H1 (cell line): Measurements from ENCODE around the gene SERINC1. TPM values are rescaled to one million over a fixed set of nuclear protein-coding genes. Genes with fewer than 3 reads are reported as not detected.

Experiments
- CTCF ChIA-PET: fragments of 300-600 bp; sonication (Branson Sonifier 250); formaldehyde crosslinking; loops from one replicate; lab custom pipeline; 2021; ENCODE audit not compliant: partially characterized antibody; lab: Charles Lee
- POLR2A ChIA-PET: fragments of 300-600 bp; sonication (Branson Sonifier 250); formaldehyde crosslinking; loops from one replicate; lab custom pipeline; 2021; ENCODE audit warnings: inconsistent platforms; ENCODE audit not compliant: partially characterized antibody; lab: Charles Lee
- DNase-seq, 2 experiments: peaks; one replicate each; pipeline versions ENCODE4 v3.0.0 to v3.0.0-alpha.2; 2010 to 2022; ENCODE audit warnings: low spot score in 2 of 2, low read depth in 1 of 2, mixed read lengths in 1 of 2
- FAIRE-seq: peaks from 2 replicates; lab custom pipeline; 2011; peaks lifted over from hg19 to GRCh38; lab: Jason Lieb, UNC
- H2AFZ ChIP-seq: 2 replicates; pipeline ENCODE4 v1.8.1; 2012; ENCODE audit warnings: low read length, inconsistent platforms
- H2AK5ac ChIP-seq: 2 replicates; pipeline ENCODE4 v1.6.1; 2013; ENCODE audit warnings: low read depth, low read length
- H2BK120ac ChIP-seq: replicated peaks from 2 replicates; pipeline ENCODE3; 2013; ENCODE audit warnings: low read depth, low read length, inconsistent platforms
- H2BK12ac ChIP-seq: 2 replicates; pipeline ENCODE4 v1.6.1; 2013; ENCODE audit warnings: low read depth, low read length
- H2BK15ac ChIP-seq: 2 replicates; pipeline ENCODE4 v1.6.1; 2013; ENCODE audit warnings: low read length
- H2BK20ac ChIP-seq: 2 replicates; pipeline ENCODE4 v1.6.1; 2013; ENCODE audit warnings: low read length
- H2BK5ac ChIP-seq: 2 replicates; pipeline ENCODE4 v1.6.1; 2013; ENCODE audit warnings: low read depth, low read length
- H3K14ac ChIP-seq: 2 replicates; pipeline ENCODE4 v1.6.1; 2013; ENCODE audit warnings: inconsistent platforms; ENCODE audit not compliant: insufficient read length
- H3K18ac ChIP-seq: 2 replicates; pipeline ENCODE4 v1.6.1; 2013; ENCODE audit warnings: low read length; ENCODE audit errors: extremely low read depth
- H3K23ac ChIP-seq: 2 replicates; pipeline ENCODE4 v1.6.1; 2013; ENCODE audit warnings: inconsistent platforms; ENCODE audit not compliant: insufficient read length
- H3K23me2 ChIP-seq: 2 replicates; pipeline ENCODE4 v1.6.1; 2013; ENCODE audit warnings: low read depth, low read length
- H3K27ac ChIP-seq: 2 replicates; pipeline ENCODE4 v1.6.1; 2011; ENCODE audit warnings: low read depth, low read length, inconsistent platforms
- H3K27me3 ChIP-seq, 4 experiments: replicated peaks in 1 of 4; 1 replicate in 1 of 4; 2 replicates in 3 of 4; pipeline versions ENCODE4 v1.6.1 to v1.8.1; 2011 to 2013; ENCODE audit warnings: low read length in 3 of 4, mild to moderate bottlenecking in 3 of 4, inconsistent platforms in 2 of 4, mixed read lengths in 2 of 4, moderate library complexity in 1 of 4; ENCODE audit not compliant: control insufficient read depth in 3 of 4, insufficient read depth in 3 of 4; ENCODE audit errors: extremely low read depth in 1 of 4
- H3K36me3 ChIP-seq, 4 experiments: 2 replicates each; pipeline versions ENCODE4 v1.6.1 to v1.8.1; 2011 to 2013; ENCODE audit warnings: mild to moderate bottlenecking in 4 of 4, low read length in 3 of 4, moderate library complexity in 2 of 4, control low read depth in 1 of 4, inconsistent platforms in 1 of 4; ENCODE audit not compliant: insufficient read depth in 4 of 4, control insufficient read depth in 2 of 4
- H3K4ac ChIP-seq: replicated peaks from 2 replicates; pipeline ENCODE3; 2013; ENCODE audit warnings: low read length, low read depth, mixed read lengths, inconsistent platforms; ENCODE audit not compliant: insufficient read length
- H3K4me1 ChIP-seq, 4 experiments: replicated peaks in 1 of 4; 1 replicate in 1 of 4; 2 replicates in 3 of 4; pipeline versions ENCODE4 v1.6.1 to v1.8.1; 2011 to 2013; ENCODE audit warnings: low read length in 3 of 4, inconsistent platforms in 2 of 4, mixed read lengths in 1 of 4; ENCODE audit not compliant: insufficient read depth in 4 of 4, control insufficient read depth in 3 of 4
- H3K4me2 ChIP-seq, 2 experiments: 2 replicates each; pipeline versions ENCODE4 v1.6.1 to v1.8.1; 2011 to 2013; ENCODE audit warnings: low read depth in 2 of 2, low read length in 2 of 2, control low read depth in 1 of 2, inconsistent platforms in 1 of 2, mild to moderate bottlenecking in 1 of 2; ENCODE audit not compliant: insufficient read depth in 1 of 2
- H3K4me3 ChIP-seq, 4 experiments: fragments of 200-600, 300-600 bp in 1 of 4; sonication (generic), shearing (Covaris generic), sonication (Bioruptor Twin) in 1 of 4; 2 replicates each; pipeline versions ENCODE4 v1.5.1 to v1.8.1; 2011 to 2016; ENCODE audit warnings: low read length in 4 of 4, low read depth in 3 of 4, control low read depth in 2 of 4, inconsistent platforms in 2 of 4, mild to moderate bottlenecking in 2 of 4, mixed read lengths in 1 of 4, moderate library complexity in 1 of 4; ENCODE audit not compliant: insufficient read depth in 2 of 4; ENCODE audit errors: extremely low read depth in 1 of 4
- H3K56ac ChIP-seq: replicated peaks from 2 replicates; pipeline ENCODE3; 2013; ENCODE audit warnings: low read depth, mild to moderate bottlenecking, mixed read lengths, low read length, inconsistent platforms; ENCODE audit not compliant: insufficient read length
- H3K79me1 ChIP-seq: 2 replicates; pipeline ENCODE4 v1.6.1; 2013; ENCODE audit warnings: low read depth, low read length, control low read depth
- H3K79me2 ChIP-seq, 2 experiments: 2 replicates each; pipeline versions ENCODE4 v1.6.1 to v1.8.1; 2012 to 2013; ENCODE audit warnings: low read length in 2 of 2, mild to moderate bottlenecking in 2 of 2, inconsistent platforms in 1 of 2; ENCODE audit not compliant: insufficient read depth in 2 of 2, control insufficient read depth in 1 of 2
- H3K9ac ChIP-seq, 4 experiments: replicated peaks in 1 of 4; 1 replicate in 1 of 4; 2 replicates in 3 of 4; pipeline versions ENCODE4 v1.6.1 to v1.8.1; 2011 to 2013; ENCODE audit warnings: low read depth in 3 of 4, low read length in 3 of 4, control low read depth in 2 of 4, mild to moderate bottlenecking in 2 of 4, moderate library complexity in 2 of 4, inconsistent platforms in 1 of 4; ENCODE audit errors: extremely low read depth in 1 of 4
- H3K9me3 ChIP-seq, 2 experiments: 2 replicates each; pipeline versions ENCODE4 v1.6.1 to v1.8.1; 2012 to 2013; ENCODE audit warnings: mild to moderate bottlenecking in 2 of 2, moderate library complexity in 2 of 2, control low read depth in 1 of 2, inconsistent platforms in 1 of 2, low read depth in 1 of 2, low read length in 1 of 2, mixed read lengths in 1 of 2; ENCODE audit not compliant: insufficient read depth in 2 of 2
- H4K20me1 ChIP-seq, 2 experiments: replicated peaks in 1 of 2; 2 replicates each; pipeline versions ENCODE3 to v1.8.1; 2011 to 2013; ENCODE audit warnings: inconsistent platforms in 2 of 2, low read length in 2 of 2, mild to moderate bottlenecking in 1 of 2; ENCODE audit not compliant: insufficient read depth in 2 of 2, control insufficient read depth in 1 of 2
- H4K5ac ChIP-seq: 2 replicates; pipeline ENCODE4 v1.6.1; 2013; ENCODE audit warnings: low read length, low read depth, mixed read lengths, inconsistent platforms; ENCODE audit not compliant: insufficient read length
- H4K8ac ChIP-seq: 2 replicates; pipeline ENCODE4 v1.8.0; 2013; ENCODE audit warnings: mild to moderate bottlenecking, moderate library complexity, low read length, inconsistent platforms; ENCODE audit not compliant: insufficient read depth; ENCODE audit errors: extremely low read depth
- H4K91ac ChIP-seq: replicated peaks from 2 replicates; pipeline ENCODE3; 2013; ENCODE audit warnings: low read length, mixed read lengths, inconsistent platforms; ENCODE audit not compliant: insufficient read length
- SIN3A ChIP-seq, 2 experiments: IDR thresholded peaks in 1 of 2; conservative IDR thresholded peaks in 1 of 2; 2 replicates each; pipeline ENCODE4 v1.6.1; 2011 to 2012; ENCODE audit warnings: low read length in 2 of 2, improper control_type of control experiment in 1 of 2, low read depth in 1 of 2, mild to moderate bottlenecking in 1 of 2
- WGBS, 2 experiments: shearing (Covaris generic) in 1 of 2; methylation state at CpG; one replicate each; pipeline versions ENCODE4 v1.1.6 to v1.1.7; 2013 to 2015; ENCODE audit warnings: low lambda C conversion rate in 2 of 2, mixed read lengths in 2 of 2, inconsistent platforms in 1 of 2, low coverage in 1 of 2, missing lambda C conversion rate in 1 of 2; ENCODE audit not compliant: insufficient replicate concordance in 2 of 2, insufficient coverage in 1 of 2, insufficient read length in 1 of 2; ENCODE audit errors: extremely low coverage in 1 of 2, missing lambda C conversion rate in 1 of 2; 5-methylcytosine and 5-hydroxymethylcytosine counted together
- polyA plus RNA-seq, 7 experiments: library from polyadenylated mRNA; depleted of rRNA in 3 of 7; stranded (reverse) in 5 of 7; unstranded in 2 of 7; fragments of >200 nt in 5 of 7; fragments of 200-250 nt in 2 of 7; gene quantifications; 1 replicate in 5 of 7; 2 replicates in 1 of 7; 4 replicates in 1 of 7; pipeline versions ENCODE4 v1.2.1 to v1.2.3, GENCODE V29; 2011 to 2013; ENCODE audit warnings: missing spikeins in 2 of 7, mixed read lengths in 2 of 7
- total RNA-seq: library from RNA; stranded (reverse); fragmentation: NEBNext Ultra II Directional; extraction: Animal tissue kit (Norgen Biotek cat#: 25700); gene quantifications from 2 replicates; pipeline ENCODE4 v1.2.1, GENCODE V29; 2021

Gene SERINC1
- total and polyA plus RNA-seq, 2 of the 8 experiments (the other 6 are each of a cell fraction or from before 2014, with no cell fraction given) = 15.4 to 38.6 TPM

DNA sequence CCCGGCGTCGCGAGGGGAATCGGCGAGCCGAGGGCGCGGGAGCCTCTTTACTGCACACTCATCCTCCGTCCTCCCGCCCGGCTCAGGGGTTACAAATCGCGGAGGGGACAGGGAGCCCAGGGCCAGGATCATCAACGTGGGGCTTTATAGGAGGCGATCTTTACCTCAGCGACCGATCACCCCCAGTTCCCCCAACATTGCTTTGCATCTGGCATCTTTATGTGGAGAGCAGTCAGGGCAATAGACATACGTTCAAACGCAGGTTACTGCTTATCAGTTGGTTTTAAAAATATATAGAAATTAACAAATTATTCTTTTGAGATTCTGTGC, 71.5 kb downstream of the SERINC1 start:
- CTCF ChIA-PET = no interaction called here
- peak overlapping the region; percentile 83 to 89 for H3K4me2 ChIP-seq
- H2BK12ac ChIP-seq = no peak overlapping the region
- FAIRE-seq (no peak), DNase-seq (no peak)
- H2BK5ac ChIP-seq = no peak overlapping the region
- no peak overlapping the region for H2AK5ac ChIP-seq
- H3K79me2 ChIP-seq = peaks cover 0 to 51% of the 10 kb centered on the region in 2 experiments; a peak in 3 of 4 replicates
- no peak overlapping the region for H2BK15ac ChIP-seq
- H3K56ac ChIP-seq = no peak overlapping the region
- 4% methylated on average over 11 of the region's 20 CpGs; no CpG with 5 or more reads in 1 of the 2 experiments for WGBS, 2 experiments
- no peak overlapping the region; the same call in 1 of the 2 replicates for H4K8ac ChIP-seq
- H3K4me1 ChIP-seq = peaks cover 0 to 4% (median 0%) of the 10 kb centered on the region in 4 experiments; a peak in 2 of 7 replicates
- H2AFZ ChIP-seq = 0 out of 2 replicates have a peak overlapping the region, but pooled peaks have one; percentile 49
- H4K5ac ChIP-seq = no peak overlapping the region
- no peak overlapping the region for H3K23ac ChIP-seq
- peak overlapping the region; percentile 85 to 99 (median 96) for H3K4me3 ChIP-seq
- peak overlapping the region; percentile 74 to 93 (median 80) for H3K9ac ChIP-seq
- H3K23me2 ChIP-seq = 0 out of 2 replicates have a peak, but pooled peaks cover 2% of the 10 kb centered on the region
- no peak overlapping the region for H2BK120ac ChIP-seq
- H4K20me1 ChIP-seq = peaks cover 7 to 8% of the 10 kb centered on the region in 2 experiments
- H3K36me3 ChIP-seq = no peaks in the 10 kb centered on the region
- no peaks in the 10 kb centered on the region for H3K9me3 ChIP-seq
- 0 out of 2 replicates have a peak overlapping the region, but pooled peaks have one; percentile 96 for H3K18ac ChIP-seq
- no peak overlapping the region for H3K14ac ChIP-seq
- H3K4ac ChIP-seq = no peak overlapping the region
- H3K27me3 ChIP-seq = peaks cover 9 to 26% (median 21%) of the 10 kb centered on the region in 4 experiments
- H3K27ac ChIP-seq = no peak overlapping the region
- H3K79me1 ChIP-seq = no peaks in the 10 kb centered on the region; the same call in 1 of the 2 replicates
- H4K91ac ChIP-seq = no peak overlapping the region
- H2BK20ac ChIP-seq = no peak overlapping the region
- POLR2A ChIA-PET = interaction anchor here (0.6 kb wide), 1 partner anchor 53 kb away, joined by 3 read pairs; no protein-coding TSS in a partner anchor
- TF ChIP-seq SIN3A (conservative IDR thresholded peaks at IDR 0.05 in 1 of 2, IDR thresholded peaks at IDR 0.05 in 1 of 2; ENCODE audit: low read depth in 1 of 2, low read length in 2 of 2) = 0 out of 4 replicates have a peak, but pooled peaks of 1 of the 2 experiments have one; percentile 33
